ENCODE measurements around the gene GLCCI1. TPM values are rescaled to one million over a fixed set of nuclear protein-coding genes. Genes with fewer than 3 reads are reported as not detected.

GLCCI1 gene
- total RNA-seq, 4 donors from 2014 or later, result 1.5 to 9.9 (median 5.6) TPM

GRCh38 chr7:8128449-8129317 is 160.1 kb downstream of the GLCCI1 start:
- no peaks in the 10 kb centered on the region for H3K9me3 ChIP-seq
- no peak for DNase-seq
- H3K27ac ChIP-seq, result no peak overlapping the region
- H3K36me3 ChIP-seq, result no peaks in the 10 kb centered on the region
- peaks cover 0 to 7% (median 0%) of the 10 kb centered on the region in 3 donors for H3K4me1 ChIP-seq
- intact Hi-C loops (cut with DNase I), result no loop called here
- no peak overlapping the region for H3K4me3 ChIP-seq
- 62 to 67% methylated on average over 11 to 12 of the region's 12 CpGs for WGBS, 2 donors
- TF ChIP-seq CTCF (IDR thresholded peaks at IDR 0.05), result no peak
- no peaks in the 10 kb centered on the region for H3K27me3 ChIP-seq

DNA sequence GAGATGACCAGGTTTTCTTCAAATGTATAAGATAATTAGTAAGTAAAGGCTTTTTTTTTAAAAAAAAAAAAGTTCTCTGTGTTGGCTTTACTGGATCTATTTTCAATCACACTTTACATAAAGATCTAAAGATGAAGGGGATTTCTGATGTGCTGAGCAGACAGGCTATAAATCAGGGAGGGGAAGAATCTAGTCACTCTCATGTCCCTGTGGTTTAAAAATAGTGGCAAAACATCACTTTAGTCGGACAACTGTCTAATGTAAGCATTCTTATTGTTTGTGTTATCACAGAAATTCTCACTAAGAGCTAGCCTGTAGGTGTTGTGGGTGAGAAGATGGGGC is 160.7 kb downstream of the GLCCI1 start:
- 70 to 80% methylated on average over 1 of the region's 1 CpG for WGBS, 2 donors
- DNase-seq, result no peak

DNA sequence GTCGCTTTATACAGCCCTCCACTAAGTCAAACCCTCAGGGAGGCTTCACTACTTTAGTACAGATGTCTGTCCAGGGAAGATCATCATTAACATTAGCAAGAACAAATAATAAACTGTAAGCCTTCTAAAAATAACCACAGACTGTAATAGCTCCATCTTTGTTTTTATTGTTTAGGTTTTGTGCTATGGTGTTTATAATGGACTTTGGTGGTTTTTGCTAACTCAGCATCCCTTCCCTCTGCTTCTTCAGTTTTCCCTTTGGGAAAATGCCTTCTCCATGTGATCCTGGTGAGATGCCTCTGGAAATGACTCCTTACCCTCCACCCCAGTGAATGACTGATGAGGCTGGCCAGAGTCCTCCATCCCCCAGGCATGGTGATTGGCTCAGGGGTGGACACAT is 162.1 kb downstream of the GLCCI1 start:
- intact Hi-C loops (cut with DNase I), result no loop called here

More for the DNA sequence above, 160.7 kb downstream of the GLCCI1 start:
- H3K9me3 ChIP-seq, result no peaks in the 10 kb centered on the region
- H3K36me3 ChIP-seq, result no peaks in the 10 kb centered on the region
- peaks cover 0 to 7% (median 0%) of the 10 kb centered on the region in 3 donors for H3K4me1 ChIP-seq
- intact Hi-C loops (cut with DNase I), result no loop called here
- H3K4me3 ChIP-seq, result no peak overlapping the region
- no peak for TF ChIP-seq CTCF (IDR thresholded peaks at IDR 0.05)
- TF ChIP-seq POLR2A (IDR thresholded peaks at IDR 0.05), result no peak
- H3K27ac ChIP-seq, result no peak overlapping the region
- no peaks in the 10 kb centered on the region for H3K27me3 ChIP-seq

DNA sequence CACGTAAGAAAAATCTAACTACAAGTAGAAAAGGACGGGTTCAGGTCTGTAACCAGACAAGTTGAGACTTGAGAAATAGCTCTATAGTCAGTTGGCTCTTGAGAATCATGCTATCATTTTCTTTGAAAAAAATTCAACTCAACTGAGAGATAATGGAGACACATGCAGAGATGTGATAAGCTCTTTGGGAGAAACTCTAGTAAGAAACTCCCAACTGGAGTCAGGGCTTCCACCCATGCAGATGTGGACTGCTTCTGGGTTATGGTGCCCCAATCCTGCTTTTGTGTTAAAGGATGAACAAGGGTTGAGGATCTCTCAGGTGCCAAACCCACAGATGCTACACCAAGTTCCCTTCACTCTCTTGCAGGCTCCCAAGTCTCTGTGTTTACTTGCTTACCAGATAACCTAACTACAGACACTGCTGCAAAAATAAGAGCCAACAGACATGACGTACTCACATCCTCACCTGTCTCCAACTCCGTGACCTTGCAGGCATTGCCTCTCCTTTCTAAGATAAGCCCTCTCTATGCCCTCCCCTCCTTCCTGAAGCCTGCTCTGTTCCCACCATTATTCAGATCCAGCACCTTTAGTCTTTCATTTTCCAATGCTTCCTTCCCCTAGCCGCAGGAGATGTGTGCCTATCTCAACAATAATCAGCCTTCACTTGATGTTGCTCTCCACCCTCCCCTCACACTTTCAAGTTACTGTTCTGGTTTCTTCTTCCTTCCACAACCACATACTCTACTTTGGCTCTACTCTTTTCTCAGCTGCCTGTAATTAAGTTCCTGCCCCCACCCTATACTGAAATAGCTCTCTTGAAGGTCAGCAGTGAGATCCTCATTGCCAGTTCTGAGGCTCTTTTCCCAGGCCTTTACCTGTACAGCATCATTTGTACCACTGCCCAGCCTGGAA is 163.4 kb downstream of the GLCCI1 start:
- H3K4me1 ChIP-seq, result no peaks in the 10 kb centered on the region
- no peak overlapping the region for H3K4me3 ChIP-seq
- no peaks in the 10 kb centered on the region for H3K9me3 ChIP-seq
- intact Hi-C loops (cut with DNase I), result no loop called here
- WGBS, 2 donors, result 58 to 62% methylated on average over 5 of the region's 5 CpGs
- no peak for TF ChIP-seq POLR2A (IDR thresholded peaks at IDR 0.05)
- no peak for TF ChIP-seq CTCF (IDR thresholded peaks at IDR 0.05)
- H3K27ac ChIP-seq, result peak overlapping the region in 3 of 4 donors; percentile 34 to 55 (median 46)
- DNase-seq, result no peak
- H3K27me3 ChIP-seq, result no peaks in the 10 kb centered on the region
- H3K36me3 ChIP-seq, result no peaks in the 10 kb centered on the region

More for the DNA sequence above, 162.1 kb downstream of the GLCCI1 start:
- TF ChIP-seq CTCF (IDR thresholded peaks at IDR 0.05), result no peak
- TF ChIP-seq POLR2A (IDR thresholded peaks at IDR 0.05), result no peak
- Histone ChIP-seq H3K27ac (no peak overlapping the region), H3K4me3 (no peak overlapping the region), H3K36me3 (no peaks in the 10 kb centered on the region), H3K4me1 (no peaks in the 10 kb centered on the region), H3K9me3 (no peaks in the 10 kb centered on the region), H3K27me3 (no peaks in the 10 kb centered on the region)
- DNase-seq, result no peak
- WGBS, 2 donors, result 79 to 93% methylated on average over 1 of the region's 1 CpG

Data from esophagus squamous epithelium (tissue), 5 donors.